HL-60 (cell line): Measurements from ENCODE around the gene AZIN2.

Source experiments
- CTCF ChIP-seq: IDR thresholded peaks from one replicate; pipeline ENCODE4 v1.5.1; 2011; ENCODE audit warnings: low read length, control low read depth, inconsistent platforms; ENCODE audit not compliant: insufficient read depth
- POLR2AphosphoS5 ChIP-seq: IDR thresholded peaks from 2 replicates; pipeline ENCODE4 v1.6.1; 2012; ENCODE audit warnings: low read depth
- REST ChIP-seq: IDR thresholded peaks from 2 replicates; pipeline ENCODE4 v1.6.1; 2012; ENCODE audit warnings: low read depth; ENCODE audit not compliant: insufficient replicate concordance

GRCh38 chr1:33127001-33127823 lies 46.3 kb downstream of the AZIN2 start:
- TF ChIP-seq CTCF = peak; percentile 96
- peak; percentile 74 for TF ChIP-seq REST
- peak; percentile 92 for TF ChIP-seq POLR2AphosphoS5
